ENCODE data around the gene SPATS2. TPM values are rescaled to one million over a fixed set of nuclear protein-coding genes. Genes with fewer than 3 reads are reported as not detected.

Gene SPATS2
- total and polyA plus RNA-seq, 3 donors from 2014 or later = 47.1 to 67.5 (median 65.0) TPM

GRCh38 chr12:49478949-49479664, 111.8 kb downstream of the SPATS2 start:
- intact Hi-C loops (cut with DNase I; ENCODE audit: low total_unique reads) = no loop called here
- no peak overlapping the region for H3K4me3 ChIP-seq
- H3K36me3 ChIP-seq (ENCODE audit: low read depth, missing control alignments) = no peaks in the 10 kb centered on the region
- WGBS, 2 donors = 81% methylated on average over 3 to 10 of the region's 10 CpGs
- H3K9me3 ChIP-seq = no peaks in the 10 kb centered on the region
- H3K27ac ChIP-seq = no peak overlapping the region
- TF ChIP-seq CTCF (IDR thresholded peaks at IDR 0.05) (no peak), POLR2A (IDR thresholded peaks at IDR 0.05) (no peak)
- DNase-seq = no peak
- H3K4me1 ChIP-seq = no peaks in the 10 kb centered on the region
- H3K27me3 ChIP-seq = no peaks in the 10 kb centered on the region

- Histone ChIP-seq H3K27me3 (no peaks in the 10 kb centered on the region), H3K4me3 (no peak overlapping the region), H3K9me3 (no peaks in the 10 kb centered on the region), H3K27ac (no peak overlapping the region), H3K4me1 (no peaks in the 10 kb centered on the region), H3K36me3 (ENCODE audit: low read depth, missing control alignments) (no peaks in the 10 kb centered on the region)
- TF ChIP-seq POLR2A (IDR thresholded peaks at IDR 0.05) (no peak), CTCF (IDR thresholded peaks at IDR 0.05) (no peak)
- WGBS, 2 donors = 89% methylated on average over 6 of the region's 6 CpGs
- intact Hi-C loops (cut with DNase I; ENCODE audit: low total_unique reads) = no loop called here
- DNase-seq = no peak
Observed at GRCh38 chr12:49482095-49483051, 115.1 kb downstream of the SPATS2 start.

GRCh38 chr12:49483619-49484018, 116.4 kb downstream of the SPATS2 start:
- H3K9me3 ChIP-seq = no peaks in the 10 kb centered on the region
- 83 to 89% methylated on average over 1 of the region's 1 CpG for WGBS, 2 donors
- no peak for DNase-seq
- H3K4me1 ChIP-seq = no peaks in the 10 kb centered on the region
- intact Hi-C loops (cut with DNase I; ENCODE audit: low total_unique reads) = no loop called here
- no peaks in the 10 kb centered on the region for H3K27me3 ChIP-seq
- H3K4me3 ChIP-seq = no peak overlapping the region
- H3K27ac ChIP-seq = no peak overlapping the region
- TF ChIP-seq POLR2A (IDR thresholded peaks at IDR 0.05) (no peak), CTCF (IDR thresholded peaks at IDR 0.05) (no peak)
- H3K36me3 ChIP-seq (ENCODE audit: low read depth, missing control alignments) = no peaks in the 10 kb centered on the region

- no peaks in the 10 kb centered on the region for H3K4me1 ChIP-seq
- no peaks in the 10 kb centered on the region for H3K36me3 ChIP-seq (ENCODE audit: low read depth, missing control alignments)
- WGBS, 2 donors = 77 to 90% methylated on average over 2 of the region's 2 CpGs
- no peak for TF ChIP-seq POLR2A (IDR thresholded peaks at IDR 0.05)
- TF ChIP-seq CTCF (IDR thresholded peaks at IDR 0.05) = no peak
- H3K27ac ChIP-seq = no peak overlapping the region
- H3K9me3 ChIP-seq = no peaks in the 10 kb centered on the region
- no peak overlapping the region for H3K4me3 ChIP-seq
- no peaks in the 10 kb centered on the region for H3K27me3 ChIP-seq
- no peak for DNase-seq
- intact Hi-C loops (cut with DNase I; ENCODE audit: low total_unique reads) = no loop called here
Observed at GRCh38 chr12:49487605-49488004, 120.3 kb downstream of the SPATS2 start.

Measured in testis (tissue), 3 donors.